ENCODE measurements around the gene PHETA1.

GRCh38 chr12:111406474-111407376 is 37.8 kb upstream of the PHETA1 start:
- TF ChIP-seq CTCF (IDR thresholded peaks at IDR 0.05): no peak
- no peak for TF ChIP-seq POLR2A (IDR thresholded peaks at IDR 0.05)
